Measurements from ENCODE around the gene ARHGEF16. TPM values are rescaled to one million over a fixed set of nuclear protein-coding genes. Genes with fewer than 3 reads are reported as not detected.

Gene ARHGEF16
- total RNA-seq, 1 experiment from 2014 or later = 25.1 TPM

- Histone ChIP-seq H3K4me1 (replicated peaks; ENCODE audit: insufficient read depth) (no peaks in the 10 kb centered on the region), H3K9me3 (ENCODE audit: insufficient read depth, low read depth) (no peaks in the 10 kb centered on the region), H4K20me1 (ENCODE audit: insufficient read depth) (no peaks in the 10 kb centered on the region), H3K27me3 (ENCODE audit: insufficient read depth, low read depth) (no peaks in the 10 kb centered on the region), H3K36me3 (ENCODE audit: low read depth) (peaks cover 5% of the 10 kb centered on the region; the same call in 1 of the 2 replicates), H3K27ac (no peak overlapping the region), H3K4me2 (no peak overlapping the region), H3K9me2 (ENCODE audit: insufficient read depth) (no peaks in the 10 kb centered on the region), H3F3A (ENCODE audit: insufficient read depth, low read depth) (no peaks in the 10 kb centered on the region; the same call in 1 of the 2 replicates), H3K4me3 (no peak overlapping the region), H2AFZ (no peak overlapping the region), H3K79me2 (ENCODE audit: low read depth) (no peaks in the 10 kb centered on the region)
- TF ChIP-seq EZH2 (IDR thresholded peaks at IDR 0.05; ENCODE audit: low read depth) = no peak
- no peak for TF ChIP-seq CTCF (conservative IDR thresholded peaks at IDR 0.05)
- DNase-seq = no peak
- intact Hi-C loops (cut with micrococcal nuclease; ENCODE audit: unreplicated experiment) = no loop called here
- BruUV-seq (replicated peaks) = no TSS peak
- POLR2A ChIA-PET (ENCODE audit: unreplicated experiment) = interaction anchor here (0.5 kb wide), 1 partner anchor 1321 kb away, joined by 7 read pairs; no protein-coding TSS in a partner anchor
- CTCF ChIA-PET = no interaction called here
Observed at GRCh38 chr1:3516481-3516869, 62.0 kb downstream of the ARHGEF16 start.

GRCh38 chr1:3516911-3517675 is 62.6 kb downstream of the ARHGEF16 start:
- H3K4me2 ChIP-seq = no peak overlapping the region
- H3F3A ChIP-seq (ENCODE audit: insufficient read depth, low read depth) = no peaks in the 10 kb centered on the region; the same call in 1 of the 2 replicates
- TF ChIP-seq EZH2 (IDR thresholded peaks at IDR 0.05; ENCODE audit: low read depth) = no peak
- no peak for TF ChIP-seq CTCF (conservative IDR thresholded peaks at IDR 0.05)
- POLR2A ChIA-PET (ENCODE audit: unreplicated experiment) = no interaction called here
- H3K4me3 ChIP-seq = no peak overlapping the region
- peaks cover 5% of the 10 kb centered on the region; the same call in 1 of the 2 replicates for H3K36me3 ChIP-seq (ENCODE audit: low read depth)
- no TSS peak for BruUV-seq (replicated peaks)
- intact Hi-C loops (cut with micrococcal nuclease; ENCODE audit: unreplicated experiment) = no loop called here
- no peak for DNase-seq
- no peaks in the 10 kb centered on the region for H3K9me2 ChIP-seq (ENCODE audit: insufficient read depth)
- no peaks in the 10 kb centered on the region for H3K27me3 ChIP-seq (ENCODE audit: insufficient read depth, low read depth)
- no peaks in the 10 kb centered on the region for H4K20me1 ChIP-seq (ENCODE audit: insufficient read depth)
- H3K9me3 ChIP-seq (ENCODE audit: insufficient read depth, low read depth) = no peaks in the 10 kb centered on the region
- no peak overlapping the region for H2AFZ ChIP-seq
- H3K27ac ChIP-seq = no peak overlapping the region
- H3K79me2 ChIP-seq (ENCODE audit: low read depth) = no peaks in the 10 kb centered on the region
- no peaks in the 10 kb centered on the region for H3K4me1 ChIP-seq (replicated peaks; ENCODE audit: insufficient read depth)
- CTCF ChIA-PET = no interaction called here

- peaks cover 5% of the 10 kb centered on the region; the same call in 1 of the 2 replicates for H3K36me3 ChIP-seq (ENCODE audit: low read depth)
- ChIA-PET CTCF (interaction anchor here (0.5 to 0.6 kb wide), 2 partner anchors 27 to 36 kb away, joined by 5 to 6 read pairs; no protein-coding TSS in a partner anchor), POLR2A (ENCODE audit: unreplicated experiment) (no interaction called here)
- H3K27me3 ChIP-seq (ENCODE audit: insufficient read depth, low read depth) = no peaks in the 10 kb centered on the region
- H3F3A ChIP-seq (ENCODE audit: insufficient read depth, low read depth) = no peaks in the 10 kb centered on the region; the same call in 1 of the 2 replicates
- peak; percentile 81 for TF ChIP-seq CTCF (conservative IDR thresholded peaks at IDR 0.05)
- TF ChIP-seq EZH2 (IDR thresholded peaks at IDR 0.05; ENCODE audit: low read depth) = no peak
- no peak overlapping the region for H3K4me3 ChIP-seq
- H3K4me2 ChIP-seq = no peak overlapping the region
- BruUV-seq (replicated peaks) = no TSS peak
- H3K4me1 ChIP-seq (replicated peaks; ENCODE audit: insufficient read depth) = no peaks in the 10 kb centered on the region
- no peaks in the 10 kb centered on the region for H4K20me1 ChIP-seq (ENCODE audit: insufficient read depth)
- no peaks in the 10 kb centered on the region for H3K9me2 ChIP-seq (ENCODE audit: insufficient read depth)
- intact Hi-C loops (cut with micrococcal nuclease; ENCODE audit: unreplicated experiment) = no loop called here
- H2AFZ ChIP-seq = no peak overlapping the region
- no peaks in the 10 kb centered on the region for H3K9me3 ChIP-seq (ENCODE audit: insufficient read depth, low read depth)
- no peaks in the 10 kb centered on the region for H3K79me2 ChIP-seq (ENCODE audit: low read depth)
- H3K27ac ChIP-seq = no peak overlapping the region
- no peak for DNase-seq
Observed at GRCh38 chr1:3518256-3518655, 63.8 kb downstream of the ARHGEF16 start.

All from PC-9 (cell line).